Stimulated activated CD4-positive, alpha-beta T cell treated with anti-CD3 and anti-CD28 coated beads, Interleukin-2, amount 100 ng/mL, for 48 hours (primary cell): ENCODE measurements around the gene RELA.

Source experiments
- DNase-seq, 2 donors: peaks; one replicate each; pipeline ENCODE4 v3.0.0-alpha.2; 2020

Gene RELA

DNA sequence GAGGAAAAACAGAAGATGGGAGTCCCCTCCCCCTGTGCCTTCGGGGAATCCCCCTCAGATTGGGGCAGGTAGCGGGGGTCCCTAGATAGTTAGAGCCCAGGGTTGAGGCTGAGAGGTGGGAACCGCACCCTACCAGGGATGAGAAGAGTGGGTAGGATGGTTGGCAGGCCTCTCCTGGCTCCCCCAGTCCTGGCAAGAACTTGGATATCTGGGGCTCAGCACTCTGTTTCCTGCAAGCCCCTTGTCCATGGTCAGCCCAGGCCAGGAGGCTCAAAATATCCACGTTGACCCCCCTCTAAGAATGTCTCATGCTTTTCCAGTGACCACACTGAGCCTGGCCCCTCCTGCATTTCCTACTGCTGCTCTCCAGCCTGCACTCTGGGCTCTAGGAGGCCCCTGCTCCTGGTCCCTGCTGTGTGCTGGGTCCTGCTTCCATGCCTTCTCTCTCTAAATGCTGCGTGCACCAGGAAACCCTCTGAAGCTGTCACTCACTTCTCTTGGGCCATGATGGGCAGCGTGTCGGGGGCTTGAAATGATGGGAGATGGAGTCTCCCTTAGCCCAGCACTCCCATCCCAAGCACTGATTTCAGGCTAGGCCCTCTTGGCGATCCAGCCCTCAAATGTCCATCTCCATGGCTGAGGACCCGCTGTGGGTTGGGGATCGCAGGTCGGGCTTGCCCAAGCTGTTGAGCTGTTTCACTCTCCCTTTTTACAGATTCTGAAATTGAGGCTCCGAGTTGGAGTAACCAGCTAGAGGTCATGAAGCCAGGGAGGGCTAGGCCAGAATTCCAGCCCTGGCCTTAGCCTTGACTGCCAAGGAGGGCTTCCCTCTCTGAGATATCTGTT lies 50.7 kb downstream of the RELA start:
- no peak for DNase-seq

DNA sequence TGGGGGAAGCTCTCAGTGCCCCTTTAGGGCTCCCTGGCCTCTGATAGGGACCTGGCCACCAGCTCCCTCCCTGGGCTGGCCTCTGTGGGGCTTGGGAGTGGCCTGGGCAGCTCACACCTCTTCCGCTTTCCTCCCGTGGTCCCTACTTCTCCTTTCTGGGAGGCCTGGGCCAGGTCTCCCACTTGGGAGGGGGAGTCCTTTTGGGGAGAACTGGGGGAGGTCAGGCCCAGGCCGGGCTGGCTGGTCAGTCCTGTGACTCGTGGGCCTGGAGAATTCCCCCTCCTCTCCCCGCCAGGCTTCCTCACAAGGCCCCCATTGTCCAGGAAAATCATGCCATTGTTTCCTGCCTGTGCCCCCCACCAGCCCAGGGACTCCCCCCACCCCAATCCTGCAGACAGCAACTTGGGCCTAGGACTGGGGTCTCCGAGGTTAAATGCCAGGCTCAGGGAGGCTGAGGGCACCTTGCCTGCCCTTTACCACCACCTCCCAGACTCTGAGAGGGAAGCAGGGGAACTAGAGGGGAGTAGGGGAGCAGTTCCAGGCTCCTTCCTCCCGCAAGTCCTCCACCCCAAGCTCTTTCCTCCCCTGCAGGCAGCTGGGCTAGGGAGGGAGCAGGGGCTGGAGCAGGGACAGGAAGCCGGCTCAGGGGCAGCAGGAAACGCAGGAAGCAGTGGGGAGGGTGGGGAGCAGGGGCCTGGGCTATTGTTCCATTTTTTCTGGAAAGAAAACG lies 51.5 kb downstream of the RELA start:
- DNase-seq, result no peak

DNA sequence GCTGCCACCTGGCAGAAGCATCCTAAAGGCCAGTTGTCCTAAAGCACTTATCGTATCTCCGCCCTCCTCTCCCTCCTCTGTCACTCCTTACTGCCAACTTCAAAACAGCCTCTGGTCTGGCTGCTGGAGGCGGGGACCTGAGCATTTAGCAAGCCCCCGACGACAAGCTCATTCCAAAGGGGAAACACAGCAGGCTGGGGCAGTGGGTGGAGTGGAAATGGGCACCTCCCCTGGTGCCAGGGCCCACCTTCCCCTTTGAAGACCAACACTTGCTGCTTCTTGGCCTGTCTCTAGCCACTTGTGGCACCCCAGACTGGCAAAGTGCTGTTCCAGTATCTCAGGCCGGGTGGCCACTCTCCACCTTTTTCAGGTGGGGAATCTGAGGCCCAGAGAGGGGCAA lies 52.3 kb downstream of the RELA start:
- no peak for DNase-seq

DNA sequence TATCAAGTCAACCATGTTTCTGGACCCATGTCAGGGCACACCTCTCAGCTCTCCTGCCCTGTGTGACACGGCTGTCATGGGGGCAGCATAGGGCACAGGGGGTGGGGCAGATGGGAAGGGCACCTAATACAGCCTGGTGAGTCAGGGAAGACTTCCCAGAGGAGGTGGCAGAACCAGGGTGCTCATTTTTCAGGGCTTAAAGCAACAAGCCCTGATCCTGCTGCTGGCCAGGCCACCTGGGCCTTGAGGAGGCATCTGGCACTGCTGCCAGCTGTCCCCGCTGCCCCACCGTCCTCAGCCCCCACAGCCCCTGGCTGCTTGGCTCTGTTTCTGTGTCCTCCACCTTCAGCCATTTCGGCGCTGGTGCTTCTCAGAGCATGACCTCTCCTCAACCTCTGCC lies 53.1 kb downstream of the RELA start:
- DNase-seq, result no peak

DNA sequence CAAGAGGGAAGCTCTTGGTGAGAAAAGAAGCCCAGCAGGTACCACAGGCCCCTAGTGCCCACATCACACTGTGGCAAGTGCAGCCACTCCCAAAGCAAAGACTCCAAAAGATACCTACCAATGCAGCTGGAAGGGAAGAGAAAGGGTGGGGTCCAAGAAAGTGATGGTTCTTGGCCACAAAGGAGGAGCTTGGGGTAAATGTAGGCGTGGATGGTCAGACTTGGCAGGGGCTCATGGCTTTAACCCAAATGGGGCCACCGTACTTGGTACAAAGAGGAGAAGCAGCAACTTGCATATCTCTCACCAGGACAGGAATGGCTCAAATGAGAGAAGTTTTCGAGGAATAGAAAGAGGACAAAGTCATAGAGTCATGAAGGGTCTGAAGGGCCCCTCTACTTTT lies 53.5 kb downstream of the RELA start:
- DNase-seq, result no peak

DNA sequence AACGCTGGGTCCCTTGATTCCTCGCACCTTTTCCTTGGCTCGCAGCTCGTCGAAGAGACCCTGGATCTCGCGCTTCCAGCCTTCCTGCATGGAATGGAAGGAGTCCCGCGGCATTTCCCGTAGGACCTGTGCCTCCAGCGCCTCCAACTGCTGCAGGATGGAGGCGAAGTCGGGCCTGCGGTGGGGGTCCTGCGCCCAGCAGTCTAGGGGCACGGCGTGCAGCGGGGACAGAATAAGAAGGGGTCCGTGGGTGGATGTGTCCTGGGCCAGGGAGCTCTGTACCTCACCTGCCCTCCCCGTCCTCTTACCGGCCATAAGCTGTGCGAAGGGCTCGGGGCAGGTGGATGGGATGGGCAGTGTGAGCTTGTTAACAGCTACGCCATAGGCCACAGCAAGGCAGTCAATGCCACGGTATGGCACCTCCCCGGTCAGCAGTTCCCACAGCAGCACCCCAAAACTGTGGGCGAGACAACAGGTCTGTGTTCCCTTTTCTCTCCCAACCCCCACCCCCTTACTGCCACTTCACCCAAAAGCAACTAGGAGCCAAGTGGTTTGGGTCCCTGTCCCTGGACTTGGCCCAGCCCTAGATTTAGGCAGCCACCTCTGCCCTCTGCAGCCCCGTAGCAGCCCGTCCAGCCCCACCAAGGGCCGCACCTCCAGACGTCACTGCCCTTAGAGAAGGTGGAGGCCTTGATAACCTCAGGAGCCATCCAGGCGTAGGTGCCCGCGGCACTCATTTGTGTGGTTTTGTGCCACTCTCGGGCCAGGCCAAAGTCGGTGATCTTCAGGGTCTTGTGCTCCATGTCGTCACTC lies 54.9 kb downstream of the RELA start:
- DNase-seq, result no peak

DNA sequence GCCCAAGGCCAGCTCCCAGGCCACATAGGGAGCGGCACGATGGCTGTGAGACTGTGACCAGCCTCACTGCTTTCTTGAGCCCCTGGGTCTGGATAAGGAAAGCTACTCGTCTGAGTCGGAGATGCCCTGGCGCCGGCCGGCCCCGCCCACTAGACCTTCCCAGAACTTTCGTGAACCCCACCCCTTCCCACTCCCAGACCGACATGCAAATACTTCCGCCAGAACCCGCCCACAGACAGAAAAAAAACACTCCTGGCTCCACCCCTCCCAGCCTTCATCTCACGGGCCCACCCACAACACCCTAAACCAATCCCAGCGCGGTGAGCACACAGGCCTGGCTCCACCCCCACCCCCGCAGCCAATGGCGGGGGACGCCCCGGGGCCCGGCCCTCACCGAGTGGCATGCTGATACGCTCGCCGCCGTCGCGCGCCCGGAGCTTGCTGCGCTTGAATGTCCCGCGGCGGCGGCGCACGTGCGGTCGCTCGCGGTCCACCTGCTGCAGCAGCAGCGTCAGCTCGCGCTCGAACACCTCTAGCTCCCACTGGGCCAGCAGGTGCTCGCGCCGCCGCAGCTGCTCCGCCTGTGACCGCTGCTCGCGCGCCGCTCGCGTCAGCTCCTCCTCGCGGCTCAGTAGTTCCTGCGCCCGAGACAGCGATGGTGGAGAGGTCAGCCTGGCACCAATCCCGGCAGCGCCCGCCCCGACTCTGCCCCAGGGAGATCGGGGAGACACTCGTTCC lies 55.7 kb downstream of the RELA start:
- no peak for DNase-seq

DNA sequence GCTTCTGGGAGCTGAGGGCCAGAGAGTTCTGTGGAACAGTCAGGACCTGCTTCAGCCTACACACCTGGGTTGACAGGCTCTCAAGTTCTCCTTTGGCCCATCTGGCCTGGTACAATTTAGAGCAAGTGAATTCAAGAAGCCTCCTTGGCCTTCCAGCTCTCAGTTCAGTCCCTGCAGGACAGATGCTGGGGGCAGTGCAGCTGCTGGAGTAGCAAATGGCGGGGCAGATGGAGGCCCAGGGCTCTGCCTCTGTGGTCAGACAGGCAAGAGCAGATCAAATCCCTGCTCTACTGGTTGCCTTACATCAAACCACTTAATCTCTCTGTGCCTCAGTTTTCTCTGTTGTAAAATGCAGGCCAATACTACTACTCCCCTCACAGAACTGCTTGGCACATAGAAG lies 58.5 kb downstream of the RELA start:
- no peak for DNase-seq
